GM19239 (cell line): ENCODE measurements around the gene MSI2.

Experiments
- DNase-seq: peaks from one replicate; pipeline ENCODE4 v3.0.0; 2011; ENCODE audit warnings: low spot score; ENCODE audit not compliant: insufficient read length
- FAIRE-seq: peaks from 2 replicates; lab custom pipeline; 2011; peaks lifted over from hg19 to GRCh38; lab: Jason Lieb, UNC

The MSI2 gene

DNA sequence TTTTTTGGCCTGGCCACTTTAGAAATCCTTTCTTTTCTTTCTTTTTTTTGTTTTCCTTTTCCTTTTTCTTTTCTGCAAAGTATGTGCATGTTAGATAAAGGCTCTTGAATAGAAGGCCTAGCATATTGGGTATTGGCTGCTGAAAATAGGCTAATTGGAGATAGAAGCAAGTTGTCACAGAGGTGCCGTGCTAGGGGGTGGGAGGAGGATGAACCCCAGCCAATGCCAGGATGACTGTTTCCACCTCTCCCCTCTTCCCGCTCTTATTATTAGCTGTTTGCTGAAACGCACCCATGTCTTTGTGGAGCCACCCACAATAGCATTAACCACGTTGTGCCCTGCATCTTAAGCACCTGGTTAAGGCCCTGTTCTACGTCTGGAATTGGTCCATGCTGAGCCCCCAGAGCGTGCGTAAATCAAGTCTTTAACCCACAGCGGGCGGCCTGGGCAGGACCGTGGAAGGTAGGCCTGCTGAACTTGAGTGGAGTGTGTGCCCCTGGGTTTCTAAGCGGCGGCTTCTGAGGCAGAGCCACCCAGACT, 123.6 kb downstream of the MSI2 start:
- FAIRE-seq, result no peak
- DNase-seq, result no peak

DNA sequence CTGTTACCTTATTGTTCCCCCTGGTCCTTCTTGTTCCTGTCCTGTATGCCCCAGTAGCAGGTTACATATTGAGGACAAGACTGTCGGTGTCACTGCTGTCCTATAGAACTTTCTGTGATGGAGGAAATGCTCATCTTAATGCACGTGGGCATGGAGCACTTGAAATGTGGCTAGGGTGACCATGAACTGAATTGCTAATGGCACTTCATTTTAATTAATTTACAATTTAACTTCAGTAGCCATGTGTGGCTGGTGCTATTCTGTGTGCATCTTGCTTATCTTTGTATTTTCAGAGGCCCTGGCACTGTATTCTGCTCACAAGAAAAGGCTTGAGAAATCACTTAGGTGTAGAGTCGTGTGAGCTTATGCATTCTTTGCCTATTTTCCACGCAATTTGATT, 125.2 kb downstream of the MSI2 start:
- FAIRE-seq (no peak), DNase-seq (no peak)

DNA sequence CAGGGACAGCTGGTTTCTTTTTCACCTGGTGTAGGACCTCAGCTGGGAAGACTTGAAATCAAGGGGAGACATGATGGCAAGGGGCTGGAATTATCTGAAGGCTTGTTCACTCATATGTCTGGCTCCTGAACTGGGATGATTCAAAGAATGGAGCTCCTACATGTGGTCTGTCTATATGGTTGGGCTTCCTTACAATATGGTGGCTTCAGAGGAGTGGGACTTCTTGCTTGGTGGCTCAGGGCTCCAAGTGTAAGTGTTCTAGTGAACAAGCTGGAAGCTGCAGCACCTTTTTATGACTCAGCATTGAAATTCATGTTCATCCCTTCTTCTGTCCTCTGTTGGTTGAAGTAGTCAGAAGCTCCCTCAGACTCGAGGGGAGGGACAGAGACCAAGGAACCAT, 127.9 kb downstream of the MSI2 start:
- no peak for DNase-seq
- FAIRE-seq, result no peak

DNA sequence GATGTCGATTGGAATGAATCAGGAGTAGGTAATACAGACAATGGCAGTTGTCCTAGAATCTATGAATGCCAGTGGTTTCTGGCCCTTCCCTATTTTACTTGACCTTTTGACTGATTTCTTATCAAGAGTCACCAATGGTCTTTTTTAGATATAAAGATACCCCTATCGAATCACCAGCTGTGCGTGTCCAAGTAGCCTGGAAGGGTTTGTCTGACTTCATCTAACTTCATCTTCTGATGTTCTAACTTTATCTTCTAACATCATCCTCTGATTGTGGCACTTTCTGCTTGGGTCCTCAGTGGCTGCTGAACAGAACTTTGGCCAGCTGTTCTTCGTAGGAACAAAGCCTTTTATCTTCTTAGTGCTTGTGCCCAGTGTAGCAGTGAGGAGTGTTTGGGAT, 129.7 kb downstream of the MSI2 start:
- FAIRE-seq (no peak), DNase-seq (no peak)

DNA sequence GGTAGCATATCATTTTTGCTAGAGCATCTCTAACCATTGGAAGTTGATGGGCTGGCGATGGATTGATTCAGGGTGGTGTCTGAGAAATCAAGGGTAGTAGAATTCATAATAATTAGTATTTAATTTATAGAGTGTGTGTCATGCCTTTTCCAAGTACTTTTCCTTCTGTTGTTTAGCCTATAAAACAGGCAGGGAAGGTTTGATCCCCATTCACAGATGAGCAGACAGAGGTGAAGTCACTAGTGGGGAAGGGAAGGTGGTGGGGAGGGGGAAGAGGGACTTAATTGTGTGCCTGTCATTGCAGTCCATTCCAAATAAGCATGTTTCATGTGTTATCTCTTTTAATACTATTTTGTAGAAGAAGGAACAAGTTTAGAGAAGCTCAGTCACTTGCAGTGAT, 131.3 kb downstream of the MSI2 start:
- FAIRE-seq, result no peak

DNA sequence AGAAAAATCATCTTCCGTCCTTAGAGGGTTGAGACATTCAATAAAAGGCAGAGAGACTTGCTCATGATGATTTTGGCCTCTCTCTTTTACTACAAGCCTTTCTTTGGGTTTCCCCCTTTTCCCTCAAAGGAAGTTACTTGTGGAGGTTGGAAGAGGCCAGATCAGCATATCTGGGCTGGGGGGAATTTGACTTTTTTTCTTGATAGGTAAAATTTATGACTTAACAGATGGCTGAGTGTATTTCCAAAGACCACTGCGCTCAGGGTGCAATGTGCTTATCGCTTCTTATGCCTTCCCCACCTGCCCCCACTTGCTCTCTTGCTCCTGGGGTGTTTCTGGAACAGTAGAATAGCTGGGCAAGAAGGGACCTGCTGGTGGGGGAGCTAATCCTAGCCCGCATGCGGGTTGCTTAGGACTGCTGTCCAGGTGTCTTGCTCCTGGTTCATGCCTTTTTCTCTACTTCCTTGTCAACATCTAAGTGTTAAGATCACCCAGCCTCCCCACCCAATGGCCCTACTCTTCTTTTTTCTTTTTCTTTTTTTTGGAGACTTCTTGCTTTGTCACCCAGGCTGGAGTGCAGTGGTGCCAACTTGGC, 131.9 kb downstream of the MSI2 start:
- FAIRE-seq, result no peak
- DNase-seq, result no peak

More for the DNA sequence above, 131.3 kb downstream of the MSI2 start:
- DNase-seq, result no peak

DNA sequence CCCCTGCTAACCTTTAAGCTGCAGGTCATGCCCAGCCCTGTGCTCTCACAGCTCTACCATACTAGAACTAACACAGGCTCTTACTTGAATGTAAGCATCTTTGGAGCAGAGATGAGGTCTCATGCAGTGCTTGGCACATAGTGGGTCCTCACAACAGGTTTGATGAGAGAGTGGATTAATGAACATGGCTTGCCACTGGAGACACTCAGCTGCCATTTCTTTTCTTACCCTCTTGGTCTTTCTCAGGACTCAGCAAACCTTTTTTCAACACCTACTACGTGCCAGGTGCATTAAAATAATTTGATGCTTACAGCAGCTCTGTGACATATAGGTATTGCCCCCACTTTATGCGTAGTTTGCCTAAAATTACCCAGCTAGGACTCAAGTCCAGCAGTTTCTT, 133.2 kb downstream of the MSI2 start:
- no peak for FAIRE-seq
- no peak for DNase-seq

DNA sequence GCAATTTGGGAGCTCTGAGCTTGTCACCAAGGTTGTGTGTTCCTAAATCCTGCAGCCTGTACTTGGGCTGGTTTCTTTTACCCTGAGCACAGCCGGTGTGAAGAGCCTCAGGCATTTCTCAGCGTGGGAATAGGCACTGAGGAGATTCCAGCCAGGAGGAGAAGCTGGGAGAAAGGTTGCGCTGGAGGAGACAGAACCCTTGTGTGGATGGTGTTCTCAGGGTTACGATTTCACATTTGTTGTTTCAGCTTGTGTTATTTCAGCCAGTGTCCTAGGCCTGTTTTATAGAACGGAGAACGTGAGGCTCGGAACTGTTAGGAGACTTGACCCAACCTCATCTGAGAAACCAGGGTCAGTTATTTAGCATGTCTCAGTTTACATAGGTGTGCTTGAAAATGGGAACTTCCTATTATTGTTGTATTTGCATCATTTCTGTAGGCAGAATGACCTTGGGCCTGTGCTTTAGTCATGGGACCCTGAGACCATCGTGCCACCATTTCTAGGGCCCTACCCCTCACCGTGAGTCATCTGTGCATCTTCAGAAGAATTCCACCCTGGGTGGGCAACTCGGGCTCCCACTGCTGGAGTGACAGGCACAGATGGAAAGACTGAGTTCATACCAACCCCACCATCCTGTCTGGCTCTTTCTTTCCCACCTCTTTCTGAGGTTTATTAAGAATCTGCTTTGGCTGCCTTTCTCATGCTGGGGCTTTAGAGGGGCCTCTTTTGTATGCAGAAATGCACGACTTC, 134.9 kb downstream of the MSI2 start:
- DNase-seq, result no peak
- no peak for FAIRE-seq

DNA sequence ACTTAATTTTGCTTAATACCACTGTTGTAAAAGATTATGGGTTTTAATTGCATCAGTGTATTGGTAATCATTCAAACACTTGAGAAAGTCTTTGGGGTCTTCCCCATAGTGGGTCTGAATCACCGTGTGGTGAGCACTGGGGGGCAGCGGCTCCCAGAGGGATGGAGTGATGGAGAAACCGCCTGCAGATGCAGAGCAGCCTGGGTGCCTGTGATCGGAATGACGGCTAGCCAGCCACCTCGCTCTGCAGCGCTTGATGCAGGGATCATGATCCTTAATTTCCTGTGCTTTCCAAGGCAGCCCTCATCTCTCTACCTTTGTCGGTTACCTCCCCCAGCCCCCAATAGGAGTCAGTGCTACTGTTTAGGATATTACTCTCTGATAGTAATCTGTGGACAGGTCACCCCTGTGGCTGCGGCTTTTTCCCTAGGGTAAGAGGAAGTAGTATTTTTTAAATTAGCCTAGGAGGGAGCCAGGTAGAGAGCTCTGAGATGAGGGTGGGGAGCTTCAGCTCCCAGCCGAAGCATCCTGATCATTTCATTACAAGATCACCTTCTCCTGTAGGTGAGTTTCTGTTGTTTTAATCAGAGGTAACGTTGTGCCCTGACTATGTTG, 135.6 kb downstream of the MSI2 start:
- no peak for FAIRE-seq
- no peak for DNase-seq

DNA sequence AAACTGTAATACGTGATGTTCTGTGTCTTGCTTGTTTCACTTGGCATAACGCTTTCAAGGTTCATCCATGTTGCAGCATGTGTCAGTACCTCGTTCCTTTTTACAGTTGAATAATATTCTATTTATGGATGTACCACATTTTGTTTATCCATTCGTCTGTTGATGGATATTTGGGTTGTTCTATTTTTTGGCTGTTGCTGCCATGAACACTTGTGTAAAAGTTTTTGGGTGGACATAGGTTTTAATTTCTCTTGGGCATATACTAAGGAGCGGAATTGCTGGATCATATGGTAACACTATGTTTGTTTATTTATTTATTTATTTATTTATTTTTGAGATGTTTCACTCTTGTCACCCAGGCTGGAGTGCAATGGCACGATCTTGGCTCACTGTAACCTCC, 137.0 kb downstream of the MSI2 start:
- DNase-seq (no peak), FAIRE-seq (no peak)

DNA sequence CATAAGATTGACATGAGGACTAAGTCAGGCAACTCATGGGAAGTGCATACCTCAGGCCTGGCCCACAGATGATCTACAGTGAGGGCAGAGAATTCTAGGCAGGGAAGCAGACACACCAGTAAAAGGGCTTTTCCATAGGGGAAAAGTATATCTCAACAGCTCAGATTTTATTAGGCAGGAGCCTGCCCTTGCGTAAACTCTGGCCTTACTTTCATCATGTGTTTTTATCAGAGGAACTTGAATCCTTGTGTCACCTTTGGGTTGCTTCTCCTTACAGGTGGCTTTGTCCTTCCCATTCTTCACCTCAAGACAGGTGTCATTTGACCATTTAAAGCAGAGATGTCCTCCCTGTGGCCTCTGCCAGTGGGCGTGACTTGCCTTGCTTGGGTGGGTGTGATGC, 138.1 kb downstream of the MSI2 start:
- DNase-seq (no peak), FAIRE-seq (no peak)

DNA sequence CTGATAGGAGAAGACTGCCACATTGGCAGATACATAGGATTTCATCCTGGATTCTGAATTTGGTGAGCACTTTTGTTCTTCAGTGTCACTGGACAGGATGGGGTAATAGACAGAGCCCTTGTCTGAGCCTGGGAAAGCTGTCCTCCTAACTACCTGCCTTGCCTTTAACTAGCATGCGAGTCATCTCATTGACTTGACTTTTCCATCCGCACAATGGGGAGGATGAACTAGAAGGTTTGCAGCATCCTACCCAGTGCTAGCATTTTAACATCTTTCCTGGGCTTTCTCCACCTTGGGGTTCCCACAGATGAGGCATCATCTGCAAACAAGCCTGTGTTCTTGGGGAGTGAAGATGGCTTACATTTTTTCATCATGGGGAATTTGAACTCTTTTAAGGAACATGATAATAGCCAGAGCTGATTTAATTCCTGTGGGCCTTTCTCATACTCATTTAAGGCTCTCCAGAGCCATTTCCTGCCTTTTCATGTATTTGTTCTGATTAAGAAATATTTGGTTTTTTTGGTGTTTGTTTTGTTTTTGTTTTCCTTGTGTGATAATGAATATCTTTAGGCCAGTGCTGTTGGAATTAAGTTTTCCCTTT, 139.5 kb downstream of the MSI2 start:
- no peak for DNase-seq
- no peak for FAIRE-seq

DNA sequence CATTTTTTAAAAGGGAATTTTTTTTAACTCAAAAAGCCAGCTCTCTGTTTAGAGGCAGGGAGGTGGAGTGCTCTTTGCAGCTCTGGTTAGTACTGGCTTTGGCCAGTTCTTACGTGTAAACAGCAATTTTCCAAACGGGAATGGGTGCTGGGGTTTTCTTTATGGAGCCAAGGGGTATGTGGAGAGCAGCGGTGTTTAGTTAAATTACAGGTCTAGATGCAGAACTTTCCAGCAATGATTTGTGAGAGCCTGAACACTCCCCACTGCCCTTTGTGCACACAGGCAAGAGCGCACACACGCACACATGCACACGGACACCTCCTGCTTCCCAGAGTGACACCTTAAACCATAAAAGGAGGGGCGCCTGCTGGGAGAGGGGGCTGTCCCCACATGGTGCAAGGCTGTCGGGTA, 140.2 kb downstream of the MSI2 start:
- DNase-seq, result no peak
- FAIRE-seq, result no peak

DNA sequence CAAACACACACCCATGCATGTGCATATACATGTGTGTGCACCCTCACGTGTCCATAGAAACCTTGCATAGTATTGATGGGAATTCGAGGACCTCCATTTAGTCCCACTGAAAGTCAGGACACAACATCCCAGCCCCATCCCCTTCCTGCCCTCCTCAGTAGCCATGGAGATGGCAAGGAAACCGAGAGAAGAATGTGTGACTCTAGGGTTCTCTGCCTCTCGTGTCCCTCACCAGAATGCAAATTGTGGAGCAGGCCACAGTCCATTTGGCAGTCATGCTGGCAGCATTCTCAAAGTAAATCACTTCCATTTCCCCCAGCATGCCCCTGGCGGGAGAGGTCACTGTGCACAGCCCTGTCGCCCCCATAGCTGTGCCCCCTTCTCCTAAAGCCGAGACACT, 141.1 kb downstream of the MSI2 start:
- FAIRE-seq (no peak), DNase-seq (no peak)

DNA sequence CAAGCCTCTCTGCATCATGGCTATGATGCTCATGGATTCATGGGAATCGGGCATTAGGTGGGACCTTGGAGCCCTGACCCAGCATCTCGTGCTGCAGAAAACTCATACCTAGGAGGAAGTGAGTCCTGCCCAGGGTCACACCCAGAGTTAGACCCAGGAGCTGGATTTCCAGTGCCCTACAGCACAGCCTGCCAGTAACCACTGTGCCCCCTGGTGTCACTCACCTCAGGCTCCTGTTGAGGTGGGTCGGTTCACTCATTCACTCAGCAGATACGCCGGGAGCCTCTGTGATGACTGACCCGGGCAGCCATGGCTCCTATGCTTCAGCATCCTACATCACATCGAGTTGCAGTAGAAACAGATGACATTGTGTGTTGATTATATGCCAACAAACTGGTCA, 143.4 kb downstream of the MSI2 start:
- DNase-seq (no peak), FAIRE-seq (no peak)

DNA sequence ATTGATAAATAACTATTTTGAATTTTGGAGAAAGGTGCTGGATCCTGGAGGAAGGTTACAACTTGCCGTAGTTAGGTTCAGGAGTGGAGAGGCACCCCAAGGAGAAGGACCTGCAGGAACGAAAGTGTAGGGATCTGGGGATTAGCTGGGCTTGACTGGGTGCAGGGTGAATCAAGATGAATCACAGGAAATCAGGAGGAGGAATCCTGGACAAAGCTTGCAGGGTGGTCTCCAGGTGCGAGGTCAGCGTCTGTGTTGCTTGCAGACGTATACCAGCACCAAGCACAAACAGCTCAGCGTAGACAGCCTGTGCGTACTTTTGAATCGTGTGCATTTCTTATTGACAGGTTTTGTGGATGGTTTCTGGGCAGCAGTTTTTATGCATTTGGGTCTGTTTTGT, 144.3 kb downstream of the MSI2 start:
- no peak for DNase-seq
- no peak for FAIRE-seq

DNA sequence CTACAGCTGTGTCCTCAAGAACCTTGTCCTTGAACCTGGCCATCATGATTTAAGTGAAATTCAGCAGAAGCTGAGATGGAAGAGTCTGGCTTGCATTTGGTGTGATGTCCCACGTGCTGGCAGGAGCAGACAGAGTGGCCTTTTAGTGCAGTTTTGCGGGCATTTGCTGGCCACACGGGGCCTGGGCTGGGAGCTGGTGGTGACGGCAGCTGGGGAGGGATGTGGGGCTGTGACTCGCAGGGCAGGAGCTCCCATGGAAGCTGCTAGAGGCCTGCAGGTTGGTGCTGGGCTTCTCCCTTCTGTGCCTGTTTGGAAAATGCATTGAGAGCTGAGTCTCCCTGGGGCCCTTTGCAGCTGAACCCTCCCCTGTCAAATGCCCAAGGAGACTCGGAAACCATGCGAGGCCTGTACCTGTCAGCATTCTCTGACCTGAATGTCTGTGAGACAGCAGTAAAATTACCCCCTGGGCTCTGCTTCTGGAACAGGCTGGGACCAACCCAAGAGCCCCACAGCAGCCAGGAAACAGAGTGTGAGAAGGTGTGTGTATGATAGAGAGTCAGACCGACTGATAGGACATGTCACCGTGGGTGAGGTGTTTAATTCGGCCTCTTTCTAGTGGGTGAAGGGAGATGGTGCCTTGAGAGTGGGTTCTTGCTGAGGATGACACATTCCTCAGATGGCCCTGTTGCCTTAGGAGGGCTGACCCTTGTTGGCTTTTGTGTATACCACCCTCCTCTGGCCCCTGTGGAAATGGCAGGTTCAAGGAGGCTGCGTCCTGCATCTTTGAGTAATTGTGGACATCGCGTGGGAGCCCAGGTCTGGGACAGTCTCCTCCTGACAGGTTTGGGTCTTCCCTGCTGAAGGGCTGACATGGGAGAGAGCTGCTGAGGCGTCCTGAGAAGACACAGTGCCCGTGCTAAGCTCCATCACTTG, 145.5 kb downstream of the MSI2 start:
- FAIRE-seq (no peak), DNase-seq (no peak)

DNA sequence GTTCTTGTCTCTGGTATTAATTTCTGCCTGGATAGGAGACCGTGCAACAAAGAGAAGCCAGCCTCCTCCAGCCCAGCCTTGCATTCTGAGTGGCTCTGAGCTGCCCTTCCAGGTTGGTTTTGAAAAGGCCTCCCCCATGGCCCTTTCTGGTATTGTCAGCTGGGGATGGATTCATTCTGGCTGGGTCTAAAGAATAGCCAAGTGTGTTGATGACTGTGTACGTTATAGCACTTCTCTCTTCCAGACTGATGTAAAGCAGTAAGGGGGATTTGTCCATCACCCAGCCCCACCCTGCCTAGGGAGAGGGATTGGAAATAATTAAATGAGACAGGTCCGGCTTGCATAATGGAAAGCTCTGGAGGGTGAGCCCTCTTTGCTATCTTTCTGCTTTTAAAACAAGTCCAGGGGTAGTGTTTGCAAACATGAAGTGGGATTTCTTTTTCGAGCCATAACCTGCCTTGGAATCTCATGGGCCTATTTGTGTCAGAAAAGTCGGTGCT, 146.4 kb downstream of the MSI2 start:
- DNase-seq, result no peak
- FAIRE-seq, result no peak

DNA sequence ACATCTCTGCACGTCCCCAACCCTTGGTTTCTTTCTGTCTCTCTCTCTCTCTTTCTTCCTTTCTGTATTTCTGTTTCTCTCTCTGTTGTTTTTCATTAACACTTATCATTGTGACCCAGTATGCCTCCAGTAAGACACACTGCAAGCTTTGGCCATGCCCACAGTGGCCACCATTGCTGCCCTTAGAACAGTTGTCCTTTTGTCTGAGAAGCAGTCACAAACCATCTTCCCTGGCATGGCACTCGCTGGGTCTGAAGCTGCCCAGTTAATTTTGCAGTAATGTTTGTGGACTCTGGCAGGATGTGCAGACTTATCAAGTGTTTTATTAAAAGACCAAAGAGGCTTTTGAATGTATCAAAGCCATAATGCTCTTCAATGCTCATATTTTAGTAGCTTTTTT, 146.9 kb downstream of the MSI2 start:
- FAIRE-seq (no peak), DNase-seq (no peak)

DNA sequence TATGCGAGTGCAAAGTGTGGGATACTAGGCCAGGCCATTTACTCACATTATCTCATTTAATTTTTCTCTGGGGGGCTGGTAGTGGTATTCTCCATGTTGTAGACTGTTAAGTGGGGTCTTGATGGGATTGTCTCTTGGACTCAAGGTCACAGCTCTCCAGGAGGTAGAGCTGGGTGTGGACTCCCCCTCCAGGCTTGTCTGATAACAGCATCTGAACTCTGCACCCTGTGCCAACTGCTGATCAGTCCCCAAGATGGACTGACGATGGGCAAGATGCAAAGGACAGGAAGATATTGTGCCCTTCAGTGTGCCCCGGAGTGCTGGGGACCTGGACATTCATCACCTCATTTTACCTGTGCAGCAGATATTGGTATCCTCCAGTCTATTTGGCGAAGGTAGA, 147.8 kb downstream of the MSI2 start:
- FAIRE-seq (no peak), DNase-seq (peak; percentile 27)
